ENCODE data around the gene MSH2. TPM values are rescaled to one million over a fixed set of nuclear protein-coding genes. Genes with fewer than 3 reads are reported as not detected.
"Not testable (repeated sequence)": the region's sequence is repeated elsewhere in the genome, so short reads cannot be mapped to it uniquely, and the experiment has no call there.

The MSH2 gene
- total RNA-seq, 1 experiment from 2014 or later: 55.3 TPM

DNA sequence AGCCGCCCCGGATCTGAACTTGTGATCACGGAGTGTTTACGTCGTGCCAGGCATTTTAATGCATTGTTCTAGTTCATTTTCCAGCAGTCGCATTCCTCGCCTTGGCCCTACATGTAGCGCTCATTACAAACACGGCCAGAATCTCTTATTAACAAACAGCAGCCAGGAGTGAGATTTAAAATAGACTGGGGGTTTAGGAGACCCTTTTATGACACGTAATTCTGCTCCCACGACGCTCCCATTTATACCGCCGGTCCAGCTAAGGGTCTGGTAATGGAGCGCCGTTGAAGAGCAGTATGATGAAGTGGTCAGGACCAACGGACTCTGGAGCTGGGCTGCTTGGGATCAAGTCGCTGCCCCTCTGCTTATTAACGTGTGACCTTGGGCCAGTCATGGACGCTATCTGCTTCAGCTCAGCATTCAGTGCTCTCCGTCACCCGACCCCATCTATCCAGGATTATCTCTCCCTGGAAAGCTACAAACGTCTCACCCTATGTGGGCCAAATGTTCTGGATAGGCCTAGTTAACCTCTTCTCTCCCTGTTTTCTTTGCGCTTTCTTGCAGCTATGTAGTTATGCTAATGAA lies 745 bp downstream of the MSH2 start:
- peak overlapping the region; percentile 99 for H3K4me3 Mint-ChIP-seq (ENCODE audit: low read depth, unreplicated experiment)
- H3K36me3 Mint-ChIP-seq (ENCODE audit: insufficient read depth, unreplicated experiment): peaks cover 38% of the 10 kb centered on the region
- no peak for TF ChIP-seq CTCF (IDR thresholded peaks at IDR 0.05; ENCODE audit: unreplicated experiment)
- H3K27ac Mint-ChIP-seq (ENCODE audit: unreplicated experiment): peak overlapping the region; percentile 90
- TSS peak; percentile 53 for BruUV-seq (replicated peaks)
- intact Hi-C loops (cut with micrococcal nuclease; ENCODE audit: unreplicated experiment): no loop called here
- H3K27me3 Mint-ChIP-seq (ENCODE audit: unreplicated experiment): no peaks in the 10 kb centered on the region
- CTCF ChIA-PET: interaction anchor here (0.7 to 2.9 kb wide), 6 partner anchors 12 to 364 kb away, joined by 3 to 9 read pairs (median 4); no protein-coding TSS in a partner anchor
- peaks cover 21% of the 10 kb centered on the region for H3K4me1 Mint-ChIP-seq (ENCODE audit: low read depth, unreplicated experiment)
- no peaks in the 10 kb centered on the region for H3K9me3 Mint-ChIP-seq (ENCODE audit: low read depth, unreplicated experiment)
- no peak for DNase-seq

DNA sequence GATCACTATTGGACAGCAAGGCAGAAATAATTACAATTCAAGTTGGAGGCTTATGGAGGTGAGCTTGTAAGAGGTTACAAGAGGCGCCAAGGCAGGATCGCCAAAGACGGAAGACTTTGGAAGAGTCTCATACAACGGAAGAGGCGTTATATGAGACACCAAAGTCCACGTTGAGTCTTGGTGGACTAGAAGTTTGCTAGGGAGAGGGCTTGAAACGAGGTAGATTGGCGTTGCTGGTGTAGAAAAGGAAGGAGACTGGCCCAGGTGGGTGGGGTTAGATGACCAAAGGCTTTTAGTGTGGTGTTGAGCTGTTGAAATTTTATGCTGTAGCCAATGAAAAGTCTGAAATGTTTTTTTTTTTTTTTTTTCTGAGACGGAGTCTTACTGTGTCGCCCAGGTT lies 1.4 kb downstream of the MSH2 start:
- CTCF ChIA-PET: interaction anchor here (0.6 to 2.9 kb wide), 7 partner anchors 10 to 363 kb away, joined by 3 to 9 read pairs (median 4); no protein-coding TSS in a partner anchor
- TF ChIP-seq CTCF (IDR thresholded peaks at IDR 0.05; ENCODE audit: unreplicated experiment): no peak
- peaks cover 21% of the 10 kb centered on the region for H3K4me1 Mint-ChIP-seq (ENCODE audit: low read depth, unreplicated experiment)
- intact Hi-C loops (cut with micrococcal nuclease; ENCODE audit: unreplicated experiment): no loop called here
- BruUV-seq (replicated peaks): no TSS peak
- H3K4me3 Mint-ChIP-seq (ENCODE audit: low read depth, unreplicated experiment): peak overlapping the region; percentile 99
- no peaks in the 10 kb centered on the region for H3K27me3 Mint-ChIP-seq (ENCODE audit: unreplicated experiment)
- H3K36me3 Mint-ChIP-seq (ENCODE audit: insufficient read depth, unreplicated experiment): peaks cover 38% of the 10 kb centered on the region
- peak overlapping the region; percentile 90 for H3K27ac Mint-ChIP-seq (ENCODE audit: unreplicated experiment)
- DNase-seq: no peak
- H3K9me3 Mint-ChIP-seq (ENCODE audit: low read depth, unreplicated experiment): no peaks in the 10 kb centered on the region

DNA sequence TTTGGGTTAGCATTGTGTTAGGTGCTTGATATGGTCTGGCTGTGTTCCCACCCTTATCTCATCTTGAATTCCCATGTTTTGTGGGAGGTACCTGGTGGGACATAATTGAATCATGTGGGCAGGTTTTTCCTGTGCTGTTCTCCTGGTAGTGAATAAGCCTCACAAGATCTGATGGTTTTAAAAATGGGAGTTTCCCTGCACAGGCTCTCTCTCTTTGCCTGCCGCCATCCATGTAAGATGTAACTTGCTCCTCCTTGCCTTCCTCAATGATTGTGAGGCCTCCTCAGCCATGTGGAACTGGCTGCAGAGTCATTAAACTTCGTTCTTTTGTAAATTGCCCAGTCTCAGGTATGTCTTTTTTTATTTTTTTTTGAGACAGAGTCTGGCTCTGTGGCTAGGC lies 2.8 kb downstream of the MSH2 start:
- CTCF ChIA-PET: no interaction called here
- no peak for TF ChIP-seq CTCF (IDR thresholded peaks at IDR 0.05; ENCODE audit: unreplicated experiment)
- Mint-ChIP-seq H3K4me1 (ENCODE audit: low read depth, unreplicated experiment) (peaks cover 21% of the 10 kb centered on the region), H3K4me3 (ENCODE audit: low read depth, unreplicated experiment) (no peak overlapping the region), H3K36me3 (ENCODE audit: insufficient read depth, unreplicated experiment) (peaks cover 38% of the 10 kb centered on the region), H3K27me3 (ENCODE audit: unreplicated experiment) (no peaks in the 10 kb centered on the region), H3K27ac (ENCODE audit: unreplicated experiment) (no peak overlapping the region), H3K9me3 (ENCODE audit: low read depth, unreplicated experiment) (no peaks in the 10 kb centered on the region)
- DNase-seq: no peak
- intact Hi-C loops (cut with micrococcal nuclease; ENCODE audit: unreplicated experiment): no loop called here
- BruUV-seq (replicated peaks): no TSS peak

GRCh38 chr2:47406649-47407330 lies 3.8 kb downstream of the MSH2 start:
- H3K27ac Mint-ChIP-seq (ENCODE audit: unreplicated experiment); H3K27me3 Mint-ChIP-seq (ENCODE audit: unreplicated experiment); CTCF ChIA-PET; BruUV-seq (replicated peaks); intact Hi-C loops (cut with micrococcal nuclease; ENCODE audit: unreplicated experiment); DNase-seq; H3K9me3 Mint-ChIP-seq (ENCODE audit: low read depth, unreplicated experiment); H3K4me3 Mint-ChIP-seq (ENCODE audit: low read depth, unreplicated experiment): not testable (repeated sequence)
- Mint-ChIP-seq H3K4me1 (ENCODE audit: low read depth, unreplicated experiment) (peaks cover 21% of the 10 kb centered on the region), H3K36me3 (ENCODE audit: insufficient read depth, unreplicated experiment) (peaks cover 41% of the 10 kb centered on the region)

GRCh38 chr2:47407976-47408375 lies 5.0 kb downstream of the MSH2 start:
- BruUV-seq (replicated peaks); DNase-seq; H3K27me3 Mint-ChIP-seq (ENCODE audit: unreplicated experiment); intact Hi-C loops (cut with micrococcal nuclease; ENCODE audit: unreplicated experiment); CTCF ChIA-PET; H3K27ac Mint-ChIP-seq (ENCODE audit: unreplicated experiment); H3K4me3 Mint-ChIP-seq (ENCODE audit: low read depth, unreplicated experiment); H3K9me3 Mint-ChIP-seq (ENCODE audit: low read depth, unreplicated experiment): not testable (repeated sequence)
- H3K36me3 Mint-ChIP-seq (ENCODE audit: insufficient read depth, unreplicated experiment): peaks cover 33% of the 10 kb centered on the region
- H3K4me1 Mint-ChIP-seq (ENCODE audit: low read depth, unreplicated experiment): peaks cover 21% of the 10 kb centered on the region

All from Calu3 (cell line).